MM.1S (cell line): ENCODE measurements around the gene GLT8D1.

Experiments
- EZH2 ChIP-seq: fragments of 300-600 bp; sonication (generic); optimal IDR thresholded peaks from 2 replicates; pipeline ENCODE3; 2017; ENCODE audit warnings: low read depth, mild to moderate bottlenecking, antibody characterized with exemption, low read length, mixed read lengths
- EZH2phosphoT487 ChIP-seq: fragments of 300-600 bp; sonication (generic); IDR thresholded peaks from 2 replicates; pipeline ENCODE4 v1.6.1; 2018; ENCODE audit warnings: antibody characterized with exemption, low read length
- TF ChIP-seq, protein P1 (sequence below): fragments of 300-600 bp; sonication (generic); IDR thresholded peaks from 2 replicates; pipeline ENCODE4 v1.5.1; 2016; ENCODE audit warnings: antibody characterized with exemption, low read length, mixed read lengths

DNA sequence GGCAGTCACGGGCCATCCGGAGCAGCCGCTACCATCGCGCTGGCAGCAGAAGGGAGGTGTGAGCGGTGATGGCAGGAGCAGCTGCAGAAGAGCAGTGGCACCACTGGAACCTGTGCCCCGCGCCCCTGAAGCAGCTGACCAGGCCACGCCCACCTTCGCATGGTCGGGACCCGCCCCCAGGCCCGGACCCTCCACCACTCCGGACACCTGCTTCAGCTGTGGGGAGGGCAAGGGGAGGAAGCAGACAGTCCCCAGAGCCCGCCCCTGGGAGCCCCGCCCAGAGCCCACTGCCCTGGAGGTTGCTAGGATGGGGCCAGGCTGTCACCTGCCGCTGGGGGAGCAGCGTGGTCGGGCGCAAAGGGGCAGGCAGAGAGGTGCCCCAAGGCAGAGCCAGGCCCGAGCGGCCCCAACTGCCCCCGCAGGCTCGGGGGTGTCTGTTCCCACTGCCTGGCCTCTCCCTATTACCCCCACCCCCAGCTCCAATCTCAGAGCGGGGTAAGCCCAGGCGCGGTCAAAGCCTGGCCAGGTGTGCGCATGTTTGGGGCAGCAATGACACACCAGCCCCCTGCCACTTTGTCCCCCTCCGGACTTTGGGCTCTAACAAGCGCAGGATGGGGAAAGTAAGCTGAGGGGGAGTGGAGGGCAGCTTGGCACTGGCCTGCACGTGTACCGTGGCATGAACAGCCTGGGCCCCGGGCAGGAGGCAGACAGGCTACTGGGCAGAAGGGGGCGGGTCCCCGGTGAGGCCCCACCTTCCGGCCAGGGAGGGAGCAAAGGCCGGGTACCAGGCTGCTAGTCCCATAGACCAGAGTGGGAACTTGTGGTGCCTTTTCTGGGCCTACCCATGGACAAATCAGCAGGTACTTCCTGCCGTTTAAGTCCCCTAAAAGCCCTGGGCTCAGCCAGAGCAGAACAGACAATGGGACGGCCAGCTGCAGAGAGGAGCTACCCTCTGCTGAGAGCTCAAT lies 9.0 kb upstream of the GLT8D1 start:
- TF ChIP-seq, protein P1, sequence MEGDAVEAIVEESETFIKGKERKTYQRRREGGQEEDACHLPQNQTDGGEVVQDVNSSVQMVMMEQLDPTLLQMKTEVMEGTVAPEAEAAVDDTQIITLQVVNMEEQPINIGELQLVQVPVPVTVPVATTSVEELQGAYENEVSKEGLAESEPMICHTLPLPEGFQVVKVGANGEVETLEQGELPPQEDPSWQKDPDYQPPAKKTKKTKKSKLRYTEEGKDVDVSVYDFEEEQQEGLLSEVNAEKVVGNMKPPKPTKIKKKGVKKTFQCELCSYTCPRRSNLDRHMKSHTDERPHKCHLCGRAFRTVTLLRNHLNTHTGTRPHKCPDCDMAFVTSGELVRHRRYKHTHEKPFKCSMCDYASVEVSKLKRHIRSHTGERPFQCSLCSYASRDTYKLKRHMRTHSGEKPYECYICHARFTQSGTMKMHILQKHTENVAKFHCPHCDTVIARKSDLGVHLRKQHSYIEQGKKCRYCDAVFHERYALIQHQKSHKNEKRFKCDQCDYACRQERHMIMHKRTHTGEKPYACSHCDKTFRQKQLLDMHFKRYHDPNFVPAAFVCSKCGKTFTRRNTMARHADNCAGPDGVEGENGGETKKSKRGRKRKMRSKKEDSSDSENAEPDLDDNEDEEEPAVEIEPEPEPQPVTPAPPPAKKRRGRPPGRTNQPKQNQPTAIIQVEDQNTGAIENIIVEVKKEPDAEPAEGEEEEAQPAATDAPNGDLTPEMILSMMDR: no peak
- TF ChIP-seq EZH2 (no peak), EZH2phosphoT487 (no peak)
